Measurements from ENCODE around the gene CADM1.

The CADM1 gene

GRCh38 chr11:115455613-115456012, 48.6 kb downstream of the CADM1 start:
- no peak for DNase-seq (ENCODE audit: low spot score)
- TF ChIP-seq CTCF (IDR thresholded peaks at IDR 0.05; ENCODE audit: extremely low read depth, missing control alignments): no peak

- TF ChIP-seq CTCF (IDR thresholded peaks at IDR 0.05; ENCODE audit: extremely low read depth, missing control alignments): no peak
- no peak for DNase-seq (ENCODE audit: low spot score)
These were observed 49.7 kb downstream of the CADM1 start for GRCh38 chr11:115454525-115454924.

- no peak for TF ChIP-seq CTCF (IDR thresholded peaks at IDR 0.05; ENCODE audit: extremely low read depth, missing control alignments)
- DNase-seq (ENCODE audit: low spot score): no peak
These were observed 50.3 kb downstream of the CADM1 start for GRCh38 chr11:115453693-115454490.

GRCh38 chr11:115452241-115452640, 52.0 kb downstream of the CADM1 start:
- no peak for TF ChIP-seq CTCF (IDR thresholded peaks at IDR 0.05; ENCODE audit: extremely low read depth, missing control alignments)
- DNase-seq (ENCODE audit: low spot score): no peak

GRCh38 chr11:115450519-115450918, 53.7 kb downstream of the CADM1 start:
- DNase-seq (ENCODE audit: low spot score): no peak
- no peak for TF ChIP-seq CTCF (IDR thresholded peaks at IDR 0.05; ENCODE audit: extremely low read depth, missing control alignments)

- no peak for TF ChIP-seq CTCF (IDR thresholded peaks at IDR 0.05; ENCODE audit: extremely low read depth, missing control alignments)
- no peak for DNase-seq (ENCODE audit: low spot score)
These were observed 56.8 kb downstream of the CADM1 start for GRCh38 chr11:115447273-115447864.

GRCh38 chr11:115446214-115446613, 58.0 kb downstream of the CADM1 start:
- TF ChIP-seq CTCF (IDR thresholded peaks at IDR 0.05; ENCODE audit: extremely low read depth, missing control alignments): no peak
- no peak for DNase-seq (ENCODE audit: low spot score)

Data from GM20000 (cell line).